ENCODE data around the gene OR2G2. TPM values are rescaled to one million over a fixed set of nuclear protein-coding genes. Genes with fewer than 3 reads are reported as not detected.

Gene OR2G2
- total RNA-seq, 4 donors from 2014 or later: not detected

- no peaks in the 10 kb centered on the region for H3K36me3 ChIP-seq
- H3K9me3 ChIP-seq: no peaks in the 10 kb centered on the region
- WGBS, 2 donors: 22 to 37% methylated on average over 4 of the region's 4 CpGs
- no peak overlapping the region for H3K4me3 ChIP-seq (replicated peaks in 1 of 3)
- intact Hi-C loops (cut with DNase I): no loop called here
- H3K4me1 ChIP-seq: no peaks in the 10 kb centered on the region
- no peaks in the 10 kb centered on the region for H3K27me3 ChIP-seq
- no peak overlapping the region for H3K27ac ChIP-seq
- peak in 1 of 2 donors; percentile 10 for DNase-seq
- TF ChIP-seq CTCF (IDR thresholded peaks at IDR 0.05) (no peak), POLR2A (IDR thresholded peaks at IDR 0.05) (no peak)
Measured at GRCh38 chr1:247638011-247638410, 49.9 kb downstream of the OR2G2 start.

- Histone ChIP-seq H3K9me3 (no peaks in the 10 kb centered on the region), H3K4me3 (replicated peaks in 1 of 3) (peak overlapping the region in 1 of 3 donors; percentile 37), H3K36me3 (no peaks in the 10 kb centered on the region), H3K4me1 (no peaks in the 10 kb centered on the region), H3K27me3 (no peaks in the 10 kb centered on the region), H3K27ac (no peak overlapping the region)
- intact Hi-C loops (cut with DNase I): no loop called here
- TF ChIP-seq POLR2A (IDR thresholded peaks at IDR 0.05) (no peak), CTCF (IDR thresholded peaks at IDR 0.05) (no peak)
- WGBS, 2 donors: 83 to 88% methylated on average over 6 of the region's 6 CpGs
- DNase-seq: no peak
Measured at GRCh38 chr1:247638781-247639180, 50.6 kb downstream of the OR2G2 start.

Small RNA genes within 50 kb of the gene (small RNA-seq; reads per million reads assigned to genes)
- not detected for gene RF00026

Other genes starting within 250 kb of the OR2G2 start
- 1 to 10 TPM in 1 of 4 donors, under 1 TPM in 3; 0.54 to 2.3 (median 0.75) TPM for gene NLRP3, start 172.2 kb upstream of the OR2G2 start, total RNA-seq
- gene OR2B11, start 130.3 kb upstream of the OR2G2 start, total RNA-seq: not detected
- not detected for gene OR2C3, start 51.9 kb upstream of the OR2G2 start, total RNA-seq
- under 1 TPM in 1 of 4 donors, not detected in 3; 0.13 TPM for gene GCSAML, start 39.2 kb upstream of the OR2G2 start, total RNA-seq
- not detected for gene OR2G3, start 17.2 kb downstream of the OR2G2 start, total RNA-seq
- not detected for gene OR13G1, start 91.4 kb downstream of the OR2G2 start, total RNA-seq
- not detected for gene OR6F1, start 128.3 kb downstream of the OR2G2 start, total RNA-seq
- gene OR14K1, start 150.3 kb downstream of the OR2G2 start, total RNA-seq: 1 to 10 TPM in 1 of 4 donors, not detected in 3; 1.1 TPM
- not detected for gene OR14A2, start 159.8 kb downstream of the OR2G2 start, total RNA-seq
- not detected for gene OR1C1, start 172.2 kb downstream of the OR2G2 start, total RNA-seq
- not detected for gene OR14A16, start 235.8 kb downstream of the OR2G2 start, total RNA-seq

All from thyroid gland (tissue), 4 donors.